Esophagus squamous epithelium (tissue), 5 donors: ENCODE measurements around the gene SLC12A4. TPM values are rescaled to one million over a fixed set of nuclear protein-coding genes. Genes with fewer than 3 reads are reported as not detected.
"Not testable (repeated sequence)": the region's sequence is repeated elsewhere in the genome, so short reads cannot be mapped to it uniquely, and the experiment has no call there.

ENCODE experiments used
- DNase-seq: peaks from one replicate; lab custom pipeline; 2025; lab: John Stamatoyannopoulos, UW
- H3K27ac ChIP-seq, 4 donors: fragments of 200-600 bp; sonication (generic); one replicate each; pipeline ENCODE4 v1.5.1; 2016 to 2019; ENCODE audit warnings: mild to moderate bottlenecking in 1 of 4
- H3K27me3 ChIP-seq, 4 donors: fragments of 200-600 bp; sonication (generic); 1 replicate in 3 of 4; 2 replicates in 1 of 4; pipeline versions ENCODE4 v1.5.1 to v1.6.0; 2017 to 2021; ENCODE audit warnings: antibody characterized with exemption in 1 of 4
- H3K36me3 ChIP-seq, 3 donors: fragments of 200-600 bp; sonication (generic); one replicate each; pipeline ENCODE4 v1.5.1; 2016 to 2019
- H3K4me1 ChIP-seq, 3 donors: fragments of 200-600 bp; sonication (generic); one replicate each; pipeline ENCODE4 v1.5.1; 2017 to 2019
- H3K4me3 ChIP-seq, 4 donors: fragments of 200-600 bp; sonication (generic); 1 replicate in 3 of 4; 2 replicates in 1 of 4; pipeline ENCODE4 v1.5.1; 2016 to 2019; ENCODE audit warnings: mild to moderate bottlenecking in 2 of 4, moderate library complexity in 1 of 4
- H3K9me3 ChIP-seq, 3 donors: fragments of 200-600 bp; sonication (generic); one replicate each; pipeline ENCODE4 v1.5.1; 2016 to 2019
- POLR2A ChIP-seq, 4 donors: fragments of 450-650 bp; IDR thresholded peaks; one replicate each; pipeline ENCODE4 v1.6.1; 2017; ENCODE audit warnings: antibody characterized with exemption in 4 of 4, mild to moderate bottlenecking in 4 of 4, moderate library complexity in 3 of 4
- WGBS, 2 donors: methylation state at CpG; one replicate each; pipeline ENCODE4 v1.1.5; 2018; 5-methylcytosine and 5-hydroxymethylcytosine counted together
- intact Hi-C: fragments of 100-400 bp; cut with DNase I; formaldehyde crosslinking; loops from one replicate; pipeline ENCODE4 v1.15.0; 2022
- total RNA-seq, 4 donors: library from RNA; depleted of rRNA; stranded (reverse); fragments of >200 nt; gene quantifications; one replicate each; pipeline ENCODE4 v1.1.0, GENCODE V29; 2016
- TF ChIP-seq, protein P1 (sequence below), 6 experiments: fragments of 450-650 bp in 4 of 6; fragments of 200-600 bp in 2 of 6; sonication (generic) in 2 of 6; IDR thresholded peaks; one replicate each; pipeline ENCODE4 v1.5.1; 2016 to 2019; ENCODE audit warnings: antibody characterized with exemption in 6 of 6, mild to moderate bottlenecking in 4 of 6, moderate library complexity in 4 of 6
- donor health status: DM: yes; HTN: yes; CAD: no.

SLC12A4 gene
- total RNA-seq, 4 donors from 2014 or later = 7.4 to 29.8 (median 18.2) TPM

DNA sequence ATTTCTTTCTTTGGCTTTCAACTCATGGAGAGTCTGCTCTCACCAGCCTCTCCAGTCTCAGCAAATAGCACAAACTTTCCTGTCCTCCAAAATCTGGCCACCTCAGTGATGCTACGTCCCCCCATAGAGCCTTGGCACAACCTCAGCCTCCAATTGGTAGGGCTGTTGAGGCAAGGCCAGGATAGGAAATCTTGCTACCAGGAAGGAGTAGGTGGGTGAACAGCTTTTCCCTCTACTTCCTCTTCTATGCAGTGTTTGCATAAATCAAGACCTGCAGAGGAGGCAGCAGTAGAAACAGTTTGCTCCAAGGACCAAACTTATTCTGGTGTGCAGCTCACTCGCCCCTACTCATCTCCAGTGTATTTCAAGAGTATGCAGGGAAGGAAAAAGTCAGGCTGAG, 31.5 kb upstream of the SLC12A4 start:
- H3K27ac ChIP-seq = peak overlapping the region in 3 of 4 donors; percentile 38 to 68 (median 56)
- peaks cover under 1 to 17% (median 5%) of the 10 kb centered on the region in 3 donors for H3K4me1 ChIP-seq
- H3K4me3 ChIP-seq = no peak overlapping the region
- TF ChIP-seq POLR2A (IDR thresholded peaks at IDR 0.05) = no peak
- TF ChIP-seq, protein P1, sequence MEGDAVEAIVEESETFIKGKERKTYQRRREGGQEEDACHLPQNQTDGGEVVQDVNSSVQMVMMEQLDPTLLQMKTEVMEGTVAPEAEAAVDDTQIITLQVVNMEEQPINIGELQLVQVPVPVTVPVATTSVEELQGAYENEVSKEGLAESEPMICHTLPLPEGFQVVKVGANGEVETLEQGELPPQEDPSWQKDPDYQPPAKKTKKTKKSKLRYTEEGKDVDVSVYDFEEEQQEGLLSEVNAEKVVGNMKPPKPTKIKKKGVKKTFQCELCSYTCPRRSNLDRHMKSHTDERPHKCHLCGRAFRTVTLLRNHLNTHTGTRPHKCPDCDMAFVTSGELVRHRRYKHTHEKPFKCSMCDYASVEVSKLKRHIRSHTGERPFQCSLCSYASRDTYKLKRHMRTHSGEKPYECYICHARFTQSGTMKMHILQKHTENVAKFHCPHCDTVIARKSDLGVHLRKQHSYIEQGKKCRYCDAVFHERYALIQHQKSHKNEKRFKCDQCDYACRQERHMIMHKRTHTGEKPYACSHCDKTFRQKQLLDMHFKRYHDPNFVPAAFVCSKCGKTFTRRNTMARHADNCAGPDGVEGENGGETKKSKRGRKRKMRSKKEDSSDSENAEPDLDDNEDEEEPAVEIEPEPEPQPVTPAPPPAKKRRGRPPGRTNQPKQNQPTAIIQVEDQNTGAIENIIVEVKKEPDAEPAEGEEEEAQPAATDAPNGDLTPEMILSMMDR (IDR thresholded peaks at IDR 0.05) = no peak
- intact Hi-C loops = no loop called here
- DNase-seq = no peak
- 51 to 63% methylated on average over 2 of the region's 2 CpGs for WGBS, 2 donors
- H3K9me3 ChIP-seq = no peaks in the 10 kb centered on the region
- no peaks in the 10 kb centered on the region for H3K36me3 ChIP-seq
- H3K27me3 ChIP-seq = no peaks in the 10 kb centered on the region

DNA sequence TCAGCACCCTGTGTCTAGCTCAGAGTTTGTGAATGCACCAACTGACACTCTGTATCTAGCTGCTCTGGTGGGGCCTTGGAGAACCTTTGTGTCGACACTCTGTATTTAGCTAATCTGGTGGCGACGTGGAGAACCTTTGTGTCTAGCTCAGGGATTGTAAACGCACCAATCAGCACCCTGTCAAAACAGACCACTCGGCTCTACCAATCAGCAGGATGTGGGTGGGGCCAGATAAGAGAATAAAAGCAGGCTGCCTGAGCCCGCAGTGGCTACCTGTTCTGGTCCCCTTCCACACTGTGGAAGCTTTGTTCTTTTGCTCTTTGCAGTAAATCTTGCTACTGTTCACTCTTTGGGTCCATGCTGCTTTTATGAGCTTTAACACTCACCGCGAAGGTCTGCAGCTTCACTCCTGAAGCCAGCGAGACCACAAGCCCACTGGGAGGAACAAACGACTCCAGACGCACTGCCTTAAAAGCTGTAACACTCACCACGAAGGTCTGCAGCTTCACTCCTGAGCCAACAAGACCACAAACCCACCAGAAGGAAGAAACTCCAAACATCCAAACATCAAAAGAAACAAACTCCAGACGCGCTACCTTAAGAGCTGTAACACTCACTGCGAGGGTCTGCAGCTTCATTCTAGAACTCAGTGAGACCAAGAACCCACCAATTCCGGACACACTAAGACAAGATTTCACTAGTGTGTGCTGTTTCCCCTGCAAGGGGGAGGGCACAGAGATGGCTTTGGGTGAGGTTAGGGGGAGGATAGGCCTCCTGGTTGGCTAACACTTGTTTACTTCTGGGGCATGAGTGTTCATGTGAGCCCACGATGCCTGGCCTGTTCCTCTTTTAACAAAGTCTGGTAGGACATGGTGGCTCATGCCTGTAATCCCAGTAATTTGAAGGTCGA, 30.6 kb upstream of the SLC12A4 start, which contains the start of gene DPEP2:
Gene DPEP2 (minus strand): TSS at position 706 of the 910 bp plus-strand sequence. CDS start 6,272 bp downstream, outside the sequence.
- peak in 1 of 4 donors; percentile 33 for TF ChIP-seq POLR2A (IDR thresholded peaks at IDR 0.05)
- intact Hi-C loops, H3K36me3 ChIP-seq, DNase-seq, H3K9me3 ChIP-seq, H3K27me3 ChIP-seq: not testable (repeated sequence)
- 69 to 78% methylated on average over 9 of the region's 18 CpGs for whole genome bisulfite sequencing, 2 donors
- H3K4me1 ChIP-seq = peaks cover 0 to 11% (median 0%) of the 10 kb centered on the region in 3 donors
- peak within 1 kb of the TSS in 2 of 4 donors; percentile 18 to 39 for H3K4me3 ChIP-seq
- peak within 1 kb of the TSS in 3 of 4 donors; percentile 38 to 68 (median 56) for H3K27ac ChIP-seq

DNA sequence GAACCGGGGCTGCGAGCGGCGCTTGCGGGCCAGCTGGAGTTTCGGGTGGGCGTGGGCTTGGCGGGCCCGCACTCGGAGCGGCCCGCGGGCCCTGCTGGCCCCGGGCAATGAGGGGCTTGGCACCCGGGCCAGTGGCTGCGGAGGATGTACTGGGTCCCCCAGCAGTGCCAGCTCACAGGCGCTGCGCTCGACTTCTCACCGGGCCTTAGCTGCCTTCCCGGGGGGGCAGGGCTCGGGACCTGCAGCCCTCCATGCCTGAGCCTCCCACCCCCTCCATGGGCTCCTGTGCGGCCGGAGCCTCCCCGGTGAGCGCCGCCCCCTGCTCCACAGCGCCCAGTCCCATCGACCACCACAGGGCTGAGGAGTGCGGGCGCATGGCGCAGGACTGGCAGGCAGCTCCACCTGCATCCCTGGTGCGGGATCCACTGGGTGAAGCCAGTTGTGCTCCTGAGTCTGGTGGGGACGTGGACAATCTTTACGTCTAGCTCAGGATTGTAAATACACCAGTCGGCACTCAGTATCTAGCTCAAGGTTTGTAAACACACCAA, 29.9 kb upstream of the SLC12A4 start:
- H3K4me3 ChIP-seq, H3K9me3 ChIP-seq, DNase-seq, H3K36me3 ChIP-seq, intact Hi-C loops, H3K27me3 ChIP-seq, H3K27ac ChIP-seq: not testable (repeated sequence)
- peaks cover 6 to 19% (median 7%) of the 10 kb centered on the region in 3 donors for H3K4me1 ChIP-seq
- WGBS, 2 donors = 87 to 100% methylated on average over 4 to 7 of the region's 36 CpGs

DNA sequence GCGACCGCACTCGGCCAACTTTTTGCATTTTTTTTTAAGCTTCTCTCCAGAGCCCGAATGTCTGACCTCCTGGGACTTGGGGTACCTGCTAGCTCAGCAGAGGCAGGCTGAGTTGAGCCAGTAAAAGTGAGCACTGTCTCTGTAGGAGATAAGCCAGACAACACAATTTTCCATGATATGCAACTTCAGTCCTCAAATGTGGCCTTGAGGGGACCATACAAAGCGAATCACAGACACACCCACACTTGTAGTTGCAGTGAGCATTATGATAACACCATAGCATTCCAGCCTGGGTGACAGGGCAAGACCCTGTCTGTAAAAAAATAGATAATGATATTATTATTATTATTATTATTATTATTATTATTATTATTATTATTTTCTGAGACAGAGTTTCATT, 28.2 kb upstream of the SLC12A4 start:
- TF ChIP-seq, protein P1 (IDR thresholded peaks at IDR 0.05) = no peak
- no peak for TF ChIP-seq POLR2A (IDR thresholded peaks at IDR 0.05)
- no peaks in the 10 kb centered on the region for H3K9me3 ChIP-seq
- intact Hi-C loops = no loop called here
- no peak overlapping the region for H3K27ac ChIP-seq
- no peak for DNase-seq
- no peak overlapping the region for H3K4me3 ChIP-seq
- peaks cover 10 to 26% (median 14%) of the 10 kb centered on the region in 3 donors for H3K4me1 ChIP-seq
- WGBS, 2 donors = 91 to 100% methylated on average over 2 to 4 of the region's 5 CpGs
- H3K27me3 ChIP-seq = no peaks in the 10 kb centered on the region
- H3K36me3 ChIP-seq = no peaks in the 10 kb centered on the region

DNA sequence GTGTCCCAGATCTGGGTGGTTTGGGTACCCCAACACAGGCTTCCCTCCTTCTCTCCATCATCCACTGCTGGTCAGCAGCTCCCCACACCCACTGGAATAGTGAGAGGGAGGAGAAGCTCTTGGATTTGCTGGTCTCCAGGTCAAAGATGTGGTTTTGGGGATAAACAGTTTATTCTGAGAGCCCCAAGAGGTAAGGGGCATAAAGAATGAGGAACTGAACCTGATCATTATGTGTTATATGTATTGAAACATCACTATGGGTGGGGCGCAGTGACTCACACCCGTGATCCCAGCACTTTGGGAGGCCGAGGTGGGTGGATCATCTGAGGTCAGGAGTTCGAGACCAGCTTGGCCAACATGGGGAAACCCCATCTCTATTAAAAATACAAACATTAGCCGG, 27.0 kb upstream of the SLC12A4 start:
- H3K27me3 ChIP-seq = no peaks in the 10 kb centered on the region
- no peaks in the 10 kb centered on the region for H3K36me3 ChIP-seq
- intact Hi-C loops = no loop called here
- no peak overlapping the region for H3K4me3 ChIP-seq
- no peak overlapping the region for H3K27ac ChIP-seq
- H3K9me3 ChIP-seq = no peaks in the 10 kb centered on the region
- DNase-seq = no peak
- peaks cover 10 to 26% (median 14%) of the 10 kb centered on the region in 3 donors for H3K4me1 ChIP-seq
- TF ChIP-seq, protein P1 (IDR thresholded peaks at IDR 0.05) = no peak
- TF ChIP-seq POLR2A (IDR thresholded peaks at IDR 0.05) = no peak
- WGBS, 2 donors = 44 to 48% methylated on average over 5 of the region's 5 CpGs

DNA sequence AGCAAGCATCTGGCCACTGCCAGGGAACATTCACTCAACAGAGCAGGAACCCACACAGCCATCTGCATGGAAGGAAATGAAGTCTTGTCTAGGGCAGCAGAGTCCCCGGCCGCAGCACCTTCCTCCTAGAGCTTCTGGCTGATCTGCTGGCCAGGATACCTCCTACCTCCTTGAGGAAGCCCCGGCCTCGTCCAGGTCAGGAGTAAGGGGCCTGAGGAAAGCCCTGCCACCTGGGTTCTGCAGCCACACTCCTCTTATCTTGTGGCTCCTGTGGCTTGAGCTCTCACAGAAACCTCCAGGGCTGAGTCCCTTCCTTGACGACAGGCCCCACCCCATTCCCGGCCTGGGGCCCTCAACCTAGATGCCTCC, 25.6 kb upstream of the SLC12A4 start:
- Histone ChIP-seq H3K4me1 (peaks cover 10 to 15% (median 14%) of the 10 kb centered on the region in 3 donors), H3K4me3 (peak overlapping the region in 1 of 4 donors; percentile 43), H3K27ac (peak overlapping the region; percentile 76 to 84 (median 82))
- not testable (repeated sequence) for H3K9me3 ChIP-seq, H3K36me3 ChIP-seq, DNase-seq, H3K27me3 ChIP-seq
- WGBS, 2 donors = 49% methylated on average over 4 of the region's 6 CpGs; no CpG with 5 or more reads in 1 of the 2 donors
- intact Hi-C loops = loop anchor here (5.0 kb wide), 1 partner anchor 48 kb away; no protein-coding TSS in a partner anchor
